B cell (primary cell): ENCODE measurements around the gene ANKRD7. TPM values are rescaled to one million over a fixed set of nuclear protein-coding genes. Genes with fewer than 3 reads are reported as not detected.

Experiments
- ATAC-seq: fragments of 200-7000 bp; cut with Tn5 transposase; one replicate; pipeline ENCODE4 v1.10.0; 2021; ENCODE audit warnings: low read depth, mild to moderate bottlenecking, moderate number of reproducible peaks, moderate library complexity
- CTCF ChIA-PET: fragments of 350-600 bp; sonication (Branson Sonifier 250); formaldehyde crosslinking; loops from one replicate; lab custom pipeline; 2021; ENCODE audit warnings: antibody characterized with exemption, inconsistent platforms; lab: Charles Lee
- POLR2A ChIA-PET: fragments of 350-600 bp; sonication (Branson Sonifier 250); formaldehyde crosslinking; loops from one replicate; lab custom pipeline; 2021; ENCODE audit warnings: antibody characterized with exemption; lab: Charles Lee
- DNase-seq: peaks from one replicate; pipeline ENCODE4 v3.0.0; 2013
- H2AFZ ChIP-seq: 2 replicates; pipeline ENCODE4 v1.6.1; 2012; ENCODE audit warnings: mild to moderate bottlenecking, low read depth, low read length; ENCODE audit not compliant: insufficient read depth, poor library complexity, severe bottlenecking
- H3K27ac ChIP-seq, 2 donors: 1 replicate in 1 of 2; 2 replicates in 1 of 2; pipeline ENCODE4 v1.5.1; 2012 to 2013; ENCODE audit warnings: low read length in 2 of 2, mild to moderate bottlenecking in 2 of 2, moderate library complexity in 1 of 2
- H3K27me3 ChIP-seq, 4 experiments: fragments of 200-600 bp in 1 of 4; sonication (generic) in 1 of 4; replicated peaks in 1 of 4; 1 replicate in 2 of 4; 2 replicates in 2 of 4; pipeline versions ENCODE4 v1.6.1 to v1.7.0; 2013 to 2016; ENCODE audit warnings: low read length in 3 of 4, mild to moderate bottlenecking in 2 of 4, mixed read lengths in 1 of 4, moderate library complexity in 1 of 4; ENCODE audit not compliant: insufficient read depth in 4 of 4, control insufficient read depth in 3 of 4; ENCODE audit errors: control extremely low read depth in 1 of 4
- H3K36me3 ChIP-seq, 2 experiments: replicated peaks in 1 of 2; 1 replicate in 1 of 2; 2 replicates in 1 of 2; pipeline versions ENCODE4 v1.6.1 to v1.7.1; 2013; ENCODE audit warnings: low read length in 1 of 2; ENCODE audit not compliant: insufficient read depth in 2 of 2, control insufficient read depth in 1 of 2; ENCODE audit errors: control extremely low read depth in 1 of 2, extremely low read depth in 1 of 2
- H3K4me1 ChIP-seq, 2 donors: fragments of 200-600 bp in 1 of 2; sonication (generic) in 1 of 2; 1 replicate in 1 of 2; 2 replicates in 1 of 2; pipeline versions ENCODE4 v1.5.1 to v1.6.1; 2013 to 2017; ENCODE audit warnings: low read length in 2 of 2; ENCODE audit not compliant: control insufficient read depth in 2 of 2, insufficient read depth in 2 of 2
- H3K4me2 ChIP-seq: replicated peaks from 2 replicates; pipeline ENCODE3; 2012; ENCODE audit warnings: mild to moderate bottlenecking, low read depth, low read length; ENCODE audit not compliant: poor library complexity, severe bottlenecking
- H3K4me3 ChIP-seq, 5 experiments: fragments of 200-600 bp in 1 of 5; sonication (generic) in 1 of 5; 1 replicate in 3 of 5; 2 replicates in 2 of 5; pipeline versions ENCODE4 v1.5.1 to v1.7.0; 2011 to 2016; ENCODE audit warnings: low read length in 4 of 5, mild to moderate bottlenecking in 4 of 5, low read depth in 2 of 5, control low read depth in 1 of 5, moderate library complexity in 1 of 5; ENCODE audit not compliant: insufficient read depth in 1 of 5; ENCODE audit errors: control extremely low read depth in 1 of 5, extremely low read depth in 1 of 5
- H3K79me2 ChIP-seq: fragments of 200-600 bp; sonication (generic); one replicate; pipeline ENCODE4 v1.6.0; 2016; ENCODE audit warnings: low read length; ENCODE audit not compliant: control insufficient read depth, insufficient read depth
- H3K9ac ChIP-seq: fragments of 200-600 bp; sonication (generic); 2 replicates; pipeline ENCODE4 v1.6.1; 2017; ENCODE audit warnings: mild to moderate bottlenecking, low read length, moderate library complexity
- H3K9me3 ChIP-seq, 3 donors: one replicate each; pipeline versions ENCODE4 v1.6.1 to v1.7.1; 2013; ENCODE audit warnings: low read length in 2 of 3; ENCODE audit not compliant: control insufficient read depth in 2 of 3, insufficient read depth in 1 of 3; ENCODE audit errors: control extremely low read depth in 1 of 3
- H4K20me1 ChIP-seq: 2 replicates; pipeline ENCODE4 v1.6.0; 2012; ENCODE audit warnings: mild to moderate bottlenecking, low read length; ENCODE audit not compliant: insufficient read depth, control insufficient read depth, poor library complexity, severe bottlenecking
- H3K27ac Mint-ChIP-seq: one replicate; pipeline ENCODE4 v1.8.0; 2021; ENCODE audit warnings: mixed read lengths
- H3K27me3 Mint-ChIP-seq: one replicate; pipeline ENCODE4 v1.8.0; 2021; ENCODE audit warnings: mixed read lengths
- H3K4me1 Mint-ChIP-seq: one replicate; pipeline ENCODE4 v1.8.0; 2021; ENCODE audit warnings: mixed read lengths
- H3K4me3 Mint-ChIP-seq: one replicate; pipeline ENCODE4 v1.8.0; 2021; ENCODE audit warnings: mixed read lengths
- H3K9me3 Mint-ChIP-seq: one replicate; pipeline ENCODE4 v1.8.0; 2022; ENCODE audit warnings: mixed read lengths; ENCODE audit not compliant: insufficient read depth
- CTCF ChIP-seq: fragments of 200-600 bp; IDR thresholded peaks from one replicate; pipeline ENCODE4 v1.8.0; 2022; ENCODE audit warnings: antibody characterized with exemption, mild to moderate bottlenecking
- EZH2 ChIP-seq: IDR thresholded peaks from 2 replicates; pipeline ENCODE4 v1.6.1; 2012; ENCODE audit warnings: borderline replicate concordance, low read depth, mild to moderate bottlenecking, moderate library complexity, low read length; ENCODE audit not compliant: insufficient read depth, poor library complexity, severe bottlenecking
- WGBS: methylation state at CpG from one replicate; pipeline ENCODE4 v1.1.5; 2013; ENCODE audit warnings: missing lambda C conversion rate; ENCODE audit not compliant: insufficient coverage; 5-methylcytosine and 5-hydroxymethylcytosine counted together
- intact Hi-C: fragments of 100-400 bp; cut with micrococcal nuclease; formaldehyde crosslinking; loops from one replicate; pipeline ENCODE4 v1.10.0; 2022
- polyA plus RNA-seq: library from polyadenylated mRNA; depleted of rRNA; stranded (reverse); fragments of >200 nt; gene quantifications from 2 replicates; pipeline ENCODE4 v1.2.3, GENCODE V29; 2012
- total RNA-seq, 2 donors: library from RNA; stranded (reverse); fragments of 120-200 nt in 1 of 2; gene quantifications; 1 replicate in 1 of 2; 2 replicates in 1 of 2; pipeline versions ENCODE4 v1.2.3 to v1.2.4, GENCODE V29; 2013 to 2022

The ANKRD7 gene
- total and polyA plus RNA-seq, 2 donors (not counting 1 experiment from before 2014, with no cell fraction given) = not detected

DNA sequence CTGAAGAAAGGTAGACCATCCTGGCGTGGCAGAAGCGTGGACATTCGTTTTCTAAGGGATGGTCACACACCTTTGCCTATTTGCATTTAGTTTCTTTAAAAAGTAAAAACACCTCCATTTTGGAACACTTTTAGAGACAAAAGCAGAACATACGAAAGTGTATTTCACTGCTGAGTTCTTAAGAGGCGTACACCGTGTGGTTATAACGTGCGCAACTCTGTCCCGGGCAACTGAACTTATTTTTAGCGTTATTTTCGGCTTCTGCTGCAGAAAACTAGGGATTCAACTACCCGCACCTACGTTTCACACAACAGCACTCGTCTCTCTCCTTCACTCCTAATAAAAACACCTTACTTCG, 41.1 kb upstream of the ANKRD7 start:
- H3K27me3 Mint-ChIP-seq = no peaks in the 10 kb centered on the region
- peak overlapping the region; percentile 94 for H3K4me3 Mint-ChIP-seq
- H3K4me1 ChIP-seq = peaks cover 25 to 29% of the 10 kb centered on the region in 2 donors
- H3K9ac ChIP-seq = peak overlapping the region; percentile 96
- ATAC-seq = peak; percentile 1
- H3K9me3 ChIP-seq = no peaks in the 10 kb centered on the region
- H4K20me1 ChIP-seq = no peaks in the 10 kb centered on the region
- no peak for DNase-seq
- no peaks in the 10 kb centered on the region for H3K9me3 Mint-ChIP-seq
- H3K27me3 ChIP-seq = no peaks in the 10 kb centered on the region
- POLR2A ChIA-PET = no interaction called here
- peak overlapping the region; percentile 96 to 98 for H3K27ac ChIP-seq
- peak overlapping the region; percentile 81 for H2AFZ ChIP-seq
- H3K79me2 ChIP-seq = peaks cover 43% of the 10 kb centered on the region
- peaks cover 9 to 11% of the 10 kb centered on the region in 2 experiments for H3K36me3 ChIP-seq
- CTCF ChIA-PET = no interaction called here
- peak overlapping the region; percentile 98 for H3K27ac Mint-ChIP-seq
- TF ChIP-seq CTCF (no peak), EZH2 (no peak)
- peak overlapping the region; percentile 84 to 99 (median 88) for H3K4me3 ChIP-seq
- peak overlapping the region; percentile 80 for H3K4me2 ChIP-seq
- intact Hi-C loops = loop anchor here (2.0 kb wide), 1 partner anchor 1321 kb away; the partner anchor contains the start of gene CAPZA2
- under 1% methylated on average over 12 of the region's 15 CpGs for WGBS
- peaks cover 50% of the 10 kb centered on the region for H3K4me1 Mint-ChIP-seq

DNA sequence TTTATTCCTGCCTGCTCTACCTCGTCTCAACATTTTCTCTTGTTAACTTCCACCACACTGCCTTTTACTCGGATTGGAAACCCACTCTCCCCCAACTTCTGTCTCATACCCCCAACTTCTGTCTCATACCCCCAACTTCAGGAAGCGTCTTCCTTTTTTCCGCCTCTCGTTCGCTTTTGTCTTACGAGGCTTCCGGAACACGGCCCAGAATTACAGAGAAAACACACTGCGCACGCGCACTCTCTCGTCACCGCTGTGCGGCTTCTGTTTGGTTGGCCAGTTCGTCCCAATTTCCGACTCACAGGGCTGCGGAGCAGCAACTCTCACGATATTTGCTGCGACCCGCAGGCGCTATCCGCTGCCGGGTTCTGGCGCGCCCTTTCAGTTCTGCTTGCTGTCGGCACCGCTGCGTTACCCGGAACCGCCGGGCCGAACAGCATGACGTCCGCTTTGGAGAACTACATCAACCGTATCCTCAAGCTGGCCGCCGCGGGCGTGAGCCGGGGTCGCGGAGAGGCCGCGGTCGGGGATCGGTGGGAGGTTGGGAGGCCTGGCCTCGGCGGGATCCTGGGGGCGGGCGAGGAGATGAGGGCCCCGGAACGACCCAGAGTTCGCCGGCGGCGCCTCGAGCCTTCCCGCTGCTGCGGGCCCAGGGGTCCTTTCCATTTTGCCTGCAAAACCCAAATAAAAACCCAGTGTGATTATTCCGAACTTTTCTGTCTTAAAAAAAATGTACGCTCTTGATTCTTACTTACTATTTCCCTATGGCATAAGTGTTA, 40.5 kb upstream of the ANKRD7 start, which contains the start of gene LSM8:
TSS of gene LSM8 (plus strand) at position 379 of the 779 bp plus-strand sequence. CDS start at position 439, 60 bp downstream.
- H3K27ac ChIP-seq = peak within 1 kb of the TSS; percentile 96 to 98
- peak within 1 kb of the TSS; percentile 96 for H3K9ac ChIP-seq
- no peaks in the 10 kb centered on the region for H3K27me3 Mint-ChIP-seq
- H3K79me2 ChIP-seq = peaks cover 43% of the 10 kb centered on the region
- peaks cover 50% of the 10 kb centered on the region for H3K4me1 Mint-ChIP-seq
- H3K36me3 ChIP-seq = peaks cover 9 to 15% of the 10 kb centered on the region in 2 experiments
- ChIA-PET POLR2A (no interaction called here), CTCF (interaction anchor here (2.6 kb wide), 1 partner anchor 12 kb away, joined by 15 read pairs; no protein-coding TSS in a partner anchor)
- DNase-seq (peak; percentile 99), ATAC-seq (peak; percentile 97)
- H3K9me3 ChIP-seq = no peaks in the 10 kb centered on the region
- H4K20me1 ChIP-seq = no peaks in the 10 kb centered on the region
- H2AFZ ChIP-seq = peak within 1 kb of the TSS; percentile 81
- H3K4me2 ChIP-seq = peak within 1 kb of the TSS; percentile 80
- no peaks in the 10 kb centered on the region for H3K27me3 ChIP-seq
- H3K27ac Mint-ChIP-seq = peak within 1 kb of the TSS; percentile 98
- under 1% methylated on average over 56 of the region's 62 CpGs for WGBS
- intact Hi-C loops = loop anchor here (1.0 to 2.0 kb wide), 3 partner anchors 12 to 1321 kb away; partner anchors contain the start of gene CAPZA2
- no peaks in the 10 kb centered on the region for H3K9me3 Mint-ChIP-seq
- peaks cover 25 to 29% of the 10 kb centered on the region in 2 donors for H3K4me1 ChIP-seq
- peak within 1 kb of the TSS; percentile 84 to 99 (median 88) for H3K4me3 ChIP-seq
- TF ChIP-seq CTCF = no peak
- no peak for TF ChIP-seq EZH2
- H3K4me3 Mint-ChIP-seq = peak within 1 kb of the TSS; percentile 94
